Superior temporal gyrus (tissue), 1 donor: ENCODE data around the gene C5.
A peak's percentile ranks its signal among the peaks of the same experiment; 100 is the strongest.

Experiments
- DNase-seq: peaks from one replicate; pipeline ENCODE4 v3.0.0-alpha.2; 2016; ENCODE audit errors: extremely low spot score

The C5 gene

GRCh38 chr9:120924698-120925534 is 125.2 kb downstream of the C5 start:
- no peak for DNase-seq

GRCh38 chr9:120923620-120924328 is 126.3 kb downstream of the C5 start:
- no peak for DNase-seq

- DNase-seq, result no peak
Observed at GRCh38 chr9:120922404-120923195, 127.5 kb downstream of the C5 start.

- no peak for DNase-seq
Observed at GRCh38 chr9:120921661-120922181, 128.4 kb downstream of the C5 start.

- no peak for DNase-seq
Observed at GRCh38 chr9:120920806-120921178, 129.3 kb downstream of the C5 start.

GRCh38 chr9:120919843-120920805 is 130.0 kb downstream of the C5 start:
- DNase-seq, result no peak

GRCh38 chr9:120918931-120919842 is 130.9 kb downstream of the C5 start:
- DNase-seq, result no peak

- no peak for DNase-seq
Observed at GRCh38 chr9:120917929-120918762, 131.9 kb downstream of the C5 start.

GRCh38 chr9:120916991-120917880 is 132.8 kb downstream of the C5 start:
- DNase-seq, result no peak

GRCh38 chr9:120916588-120916987 is 133.5 kb downstream of the C5 start:
- DNase-seq, result no peak

GRCh38 chr9:120915854-120916470 is 134.1 kb downstream of the C5 start:
- DNase-seq, result peak; percentile 67

- DNase-seq, result no peak
Observed at GRCh38 chr9:120914953-120915352, 135.1 kb downstream of the C5 start.

GRCh38 chr9:120914396-120914795 is 135.7 kb downstream of the C5 start:
- DNase-seq, result peak; percentile 89

GRCh38 chr9:120913647-120914264 is 136.3 kb downstream of the C5 start:
- no peak for DNase-seq

- no peak for DNase-seq
Observed at GRCh38 chr9:120912958-120913646, 137.0 kb downstream of the C5 start.

- no peak for DNase-seq
Observed at GRCh38 chr9:120911295-120911837, 138.7 kb downstream of the C5 start.
